GM04503 (cell line): ENCODE results near the gene FFAR3.

Experiments used
- DNase-seq: peaks from one replicate; pipeline ENCODE4 v3.0.0-alpha.2; 2012; ENCODE audit warnings: low read depth

Gene FFAR3, protein sequence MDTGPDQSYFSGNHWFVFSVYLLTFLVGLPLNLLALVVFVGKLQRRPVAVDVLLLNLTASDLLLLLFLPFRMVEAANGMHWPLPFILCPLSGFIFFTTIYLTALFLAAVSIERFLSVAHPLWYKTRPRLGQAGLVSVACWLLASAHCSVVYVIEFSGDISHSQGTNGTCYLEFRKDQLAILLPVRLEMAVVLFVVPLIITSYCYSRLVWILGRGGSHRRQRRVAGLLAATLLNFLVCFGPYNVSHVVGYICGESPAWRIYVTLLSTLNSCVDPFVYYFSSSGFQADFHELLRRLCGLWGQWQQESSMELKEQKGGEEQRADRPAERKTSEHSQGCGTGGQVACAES

GRCh38 chr19:35357867-35358573 lies at the start of gene FFAR3:
Gene FFAR3, plus strand, starts transcription at chr19:35358460. Its CDS starts 431 bp downstream, at chr19:35358891.
- DNase-seq = peak; percentile 6

GRCh38 chr19:35308910-35309309 lies 49.4 kb upstream of the FFAR3 start:
- DNase-seq = no peak

GRCh38 chr19:35309481-35310279 lies 48.6 kb upstream of the FFAR3 start:
- no peak for DNase-seq

DNA sequence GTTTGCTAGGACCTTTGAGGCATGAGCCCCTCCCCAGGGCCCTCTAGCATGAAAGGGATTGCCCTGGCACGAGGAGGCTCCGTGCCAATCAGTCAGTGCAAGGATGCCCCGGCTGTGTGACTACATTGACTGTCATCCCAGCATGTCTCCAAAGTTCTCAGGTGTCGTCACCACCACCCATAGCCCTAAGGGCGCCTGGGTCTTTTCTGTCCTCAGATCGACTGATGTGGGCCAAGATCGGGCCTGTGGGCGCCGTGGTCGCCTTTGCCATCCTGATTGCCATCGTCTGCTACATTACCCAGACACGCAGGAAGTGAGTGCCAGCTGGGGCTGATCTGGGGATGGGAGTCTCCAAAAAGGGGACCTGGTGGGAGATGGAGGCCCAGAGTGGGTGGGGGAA lies 47.9 kb upstream of the FFAR3 start:
- no peak for DNase-seq

- no peak for DNase-seq
Observed at GRCh38 chr19:35310811-35311465, 47.3 kb upstream of the FFAR3 start.

DNA sequence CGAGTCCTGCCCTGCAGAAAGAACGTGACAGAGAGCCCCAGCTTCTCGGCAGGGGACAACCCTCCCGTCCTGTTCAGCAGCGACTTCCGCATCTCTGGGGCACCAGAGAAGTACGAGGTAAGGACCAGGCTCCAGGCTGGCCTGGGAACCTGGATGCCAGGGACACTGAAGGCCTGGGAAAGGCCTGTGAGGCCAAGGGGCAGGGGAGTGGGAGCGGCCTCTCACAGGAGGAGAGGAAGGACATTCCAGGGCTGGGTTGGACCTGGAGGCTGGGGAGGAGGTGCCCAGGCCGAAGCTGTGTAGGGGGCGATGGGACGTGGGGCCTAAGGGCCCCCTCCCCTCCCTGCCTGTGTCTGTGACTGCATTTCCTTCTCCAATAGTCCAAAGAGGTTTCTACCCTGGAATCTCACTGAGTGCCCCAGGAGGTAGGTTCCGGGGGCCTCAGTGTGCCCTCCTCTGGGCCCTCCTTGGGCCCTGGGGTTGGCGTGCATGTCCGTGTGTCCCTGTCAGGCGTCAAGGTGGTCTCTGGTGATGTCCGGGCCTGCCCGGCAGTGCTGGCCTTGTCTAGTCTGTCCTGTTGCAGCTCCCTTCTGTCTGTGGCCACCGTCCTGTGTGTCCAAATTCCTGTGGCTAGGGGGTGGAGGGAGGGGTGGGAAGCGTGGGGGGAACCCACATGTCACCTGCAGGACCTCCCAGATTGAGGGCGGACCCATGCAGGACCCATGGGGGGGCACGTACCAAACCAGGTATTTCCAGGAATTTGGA lies 46.2 kb upstream of the FFAR3 start:
- DNase-seq = no peak

DNA sequence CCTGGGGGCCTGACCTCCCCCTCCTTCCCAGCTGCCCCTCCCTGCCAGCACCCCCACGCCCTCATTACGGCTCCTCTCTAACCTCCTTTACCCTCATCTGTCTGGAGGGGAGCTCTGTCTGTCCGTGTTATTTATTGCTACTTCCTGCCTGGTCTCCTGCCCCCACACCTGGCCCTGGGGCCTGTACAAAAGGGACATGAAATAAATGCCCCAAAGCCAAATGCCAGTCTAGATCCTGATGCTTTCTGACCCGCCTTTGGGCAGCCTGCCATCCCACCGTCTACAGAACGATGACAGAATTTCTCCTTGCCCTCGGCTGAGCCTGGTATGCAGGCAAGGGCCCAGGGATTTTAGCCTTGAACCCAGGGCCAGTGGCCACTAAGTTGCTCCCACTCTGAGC lies 44.7 kb upstream of the FFAR3 start:
- no peak for DNase-seq

GRCh38 chr19:35314031-35314430 lies 44.2 kb upstream of the FFAR3 start:
- DNase-seq = no peak

GRCh38 chr19:35314858-35315470 lies 43.3 kb upstream of the FFAR3 start:
- DNase-seq = no peak

- DNase-seq = no peak
Observed at GRCh38 chr19:35315883-35316282, 42.4 kb upstream of the FFAR3 start.

GRCh38 chr19:35316560-35316959 lies 41.7 kb upstream of the FFAR3 start:
- DNase-seq = no peak

GRCh38 chr19:35317464-35318043 lies 40.7 kb upstream of the FFAR3 start:
- DNase-seq = no peak

GRCh38 chr19:35318679-35319448 lies 39.4 kb upstream of the FFAR3 start:
- DNase-seq = peak; percentile 78

GRCh38 chr19:35320065-35320713 lies 38.1 kb upstream of the FFAR3 start:
- no peak for DNase-seq

DNA sequence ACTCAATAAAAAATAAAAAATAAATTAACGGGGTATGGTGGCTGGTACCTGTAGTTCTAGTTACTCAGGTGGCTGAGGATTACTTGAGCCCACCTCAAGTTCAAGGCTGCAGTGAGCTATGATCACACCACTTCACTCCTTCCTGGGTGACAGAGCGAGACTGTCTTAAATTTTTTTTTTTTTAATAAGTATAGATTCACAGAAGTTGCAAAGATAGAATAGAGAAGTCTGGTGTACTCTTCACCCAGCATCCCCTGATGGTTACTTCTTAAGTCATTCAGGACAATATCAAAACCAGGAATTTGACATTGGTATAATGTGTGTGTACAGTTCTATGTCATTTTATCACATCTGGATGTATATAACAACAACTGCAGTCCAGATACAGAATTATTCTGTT lies 37.0 kb upstream of the FFAR3 start:
- DNase-seq = no peak

DNA sequence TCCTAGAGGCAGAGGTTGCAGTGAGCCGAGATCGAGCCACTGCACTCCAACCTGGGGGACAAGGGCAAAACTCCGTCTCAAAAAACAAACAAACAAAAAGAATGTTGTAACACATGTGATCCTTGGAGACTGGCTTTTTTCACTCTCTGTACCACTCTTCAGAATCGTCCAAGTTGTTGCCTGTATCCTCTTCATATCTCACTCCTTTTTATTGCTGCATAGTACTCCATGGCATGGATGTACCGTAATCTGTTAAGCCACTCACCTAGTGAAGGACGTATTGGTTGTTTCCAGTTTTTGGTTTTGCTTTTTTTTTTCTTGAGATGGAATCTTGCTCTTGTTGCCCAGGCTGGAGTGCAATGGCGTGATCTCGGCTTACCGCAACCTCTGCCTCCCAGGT lies 36.2 kb upstream of the FFAR3 start:
- no peak for DNase-seq

GRCh38 chr19:35327642-35328041 lies 30.6 kb upstream of the FFAR3 start:
- DNase-seq = no peak

DNA sequence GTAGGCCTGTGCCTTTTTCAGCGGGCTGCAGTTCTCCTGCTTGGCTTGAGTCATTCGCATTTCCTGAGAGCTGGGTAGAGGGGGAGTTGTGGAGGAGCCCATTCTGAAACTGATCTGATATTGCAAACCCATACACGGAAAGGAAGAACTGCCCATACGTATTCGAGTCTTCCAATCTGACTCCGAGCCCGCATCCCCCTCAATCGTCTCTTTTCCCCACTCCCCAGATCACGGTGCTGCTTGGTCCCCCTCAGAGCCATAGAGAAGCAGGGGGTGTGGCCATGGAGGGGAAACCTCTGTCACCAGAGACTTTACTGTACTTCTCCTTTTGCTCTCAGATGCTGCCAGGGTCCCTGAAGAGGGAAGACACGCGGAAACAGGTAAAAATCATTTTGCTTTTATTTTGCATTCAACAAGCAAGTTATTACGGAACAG lies 29.4 kb upstream of the FFAR3 start, which contains the start of gene CD22:
CD22 (plus strand) TSS at position 337 of the 435 bp plus-strand sequence. CDS start 2,854 bp downstream, outside the sequence.
- DNase-seq = no peak

- DNase-seq = no peak
Observed at GRCh38 chr19:35329323-35329722, 28.9 kb upstream of the FFAR3 start.
